Peyer's patch (tissue), 4 donors: ENCODE data around the gene TEAD1. TPM values are rescaled to one million over a fixed set of nuclear protein-coding genes. Genes with fewer than 3 reads are reported as not detected.

Source experiments
- DNase-seq, 3 donors: peaks; one replicate each; pipeline ENCODE4 v3.0.0-alpha.2; 2017 to 2019
- H3K27ac ChIP-seq, 4 donors: fragments of 200-600 bp; sonication (generic); one replicate each; pipeline ENCODE4 v1.5.1; 2016 to 2019
- H3K27me3 ChIP-seq, 2 donors: fragments of 200-600 bp; sonication (generic); one replicate each; pipeline ENCODE4 v1.5.1; 2019
- H3K36me3 ChIP-seq, 3 donors: fragments of 200-600 bp; sonication (generic); one replicate each; pipeline ENCODE4 v1.5.1; 2016 to 2019
- H3K4me1 ChIP-seq, 4 donors: fragments of 200-600 bp; sonication (generic); one replicate each; pipeline ENCODE4 v1.5.1; 2016 to 2019
- H3K4me3 ChIP-seq, 4 donors: fragments of 200-600 bp; sonication (generic); 1 replicate in 3 of 4; 2 replicates in 1 of 4; pipeline ENCODE4 v1.5.1; 2016 to 2019; ENCODE audit warnings: mild to moderate bottlenecking in 1 of 4
- H3K9me3 ChIP-seq, 4 donors: fragments of 200-600 bp; sonication (generic); one replicate each; pipeline ENCODE4 v1.5.1; 2016 to 2019; ENCODE audit warnings: mild to moderate bottlenecking in 1 of 4
- POLR2A ChIP-seq, 2 donors: fragments of 450-650 bp; IDR thresholded peaks; one replicate each; pipeline ENCODE4 v1.5.1; 2017; ENCODE audit warnings: antibody characterized with exemption in 2 of 2, mild to moderate bottlenecking in 2 of 2, moderate library complexity in 2 of 2
- total RNA-seq, 4 donors: library from RNA; depleted of rRNA; stranded (reverse); fragments of >200 nt; gene quantifications; one replicate each; pipeline ENCODE4 v1.1.0, GENCODE V29; 2016
- TF ChIP-seq, protein P1 (sequence below), 6 experiments: fragments of 450-650 bp in 4 of 6; fragments of 200-600 bp in 2 of 6; sonication (generic) in 1 of 6; IDR thresholded peaks; one replicate each; pipeline ENCODE4 v1.5.1; 2017 to 2019; ENCODE audit warnings: antibody characterized with exemption in 6 of 6, mild to moderate bottlenecking in 3 of 6, moderate library complexity in 1 of 6

TEAD1 gene
- total RNA-seq, 4 donors from 2014 or later = 34.5 to 125 (median 65.1) TPM

DNA sequence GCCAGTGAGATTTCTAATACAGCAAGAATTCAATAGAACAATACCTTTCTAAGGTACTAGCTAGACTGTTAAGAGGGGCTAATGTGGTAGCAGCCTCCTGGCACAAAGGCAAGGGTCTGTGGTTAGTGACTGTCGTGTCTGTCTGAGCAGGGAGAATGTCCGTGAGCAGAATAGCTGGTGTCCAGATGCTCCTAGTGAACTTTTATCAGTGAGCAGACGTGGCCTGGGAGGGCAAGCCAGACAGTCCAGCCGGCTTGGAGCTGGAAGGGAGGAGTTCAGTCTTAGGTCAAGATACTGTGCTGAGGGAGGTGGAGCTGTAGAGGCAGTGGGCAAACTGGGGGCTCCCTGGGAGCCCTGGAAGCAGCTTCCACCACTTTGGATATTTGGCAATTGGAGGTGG lies 138.6 kb downstream of the TEAD1 start:
- H3K27ac ChIP-seq = peak overlapping the region in 1 of 4 donors; percentile 3
- DNase-seq = no peak
- no peaks in the 10 kb centered on the region for H3K27me3 ChIP-seq
- H3K4me3 ChIP-seq = no peak overlapping the region
- peaks cover 0 to 41% (median 2%) of the 10 kb centered on the region in 4 donors for H3K4me1 ChIP-seq
- TF ChIP-seq, protein P1, sequence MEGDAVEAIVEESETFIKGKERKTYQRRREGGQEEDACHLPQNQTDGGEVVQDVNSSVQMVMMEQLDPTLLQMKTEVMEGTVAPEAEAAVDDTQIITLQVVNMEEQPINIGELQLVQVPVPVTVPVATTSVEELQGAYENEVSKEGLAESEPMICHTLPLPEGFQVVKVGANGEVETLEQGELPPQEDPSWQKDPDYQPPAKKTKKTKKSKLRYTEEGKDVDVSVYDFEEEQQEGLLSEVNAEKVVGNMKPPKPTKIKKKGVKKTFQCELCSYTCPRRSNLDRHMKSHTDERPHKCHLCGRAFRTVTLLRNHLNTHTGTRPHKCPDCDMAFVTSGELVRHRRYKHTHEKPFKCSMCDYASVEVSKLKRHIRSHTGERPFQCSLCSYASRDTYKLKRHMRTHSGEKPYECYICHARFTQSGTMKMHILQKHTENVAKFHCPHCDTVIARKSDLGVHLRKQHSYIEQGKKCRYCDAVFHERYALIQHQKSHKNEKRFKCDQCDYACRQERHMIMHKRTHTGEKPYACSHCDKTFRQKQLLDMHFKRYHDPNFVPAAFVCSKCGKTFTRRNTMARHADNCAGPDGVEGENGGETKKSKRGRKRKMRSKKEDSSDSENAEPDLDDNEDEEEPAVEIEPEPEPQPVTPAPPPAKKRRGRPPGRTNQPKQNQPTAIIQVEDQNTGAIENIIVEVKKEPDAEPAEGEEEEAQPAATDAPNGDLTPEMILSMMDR (IDR thresholded peaks at IDR 0.05) = no peak
- no peaks in the 10 kb centered on the region for H3K36me3 ChIP-seq
- H3K9me3 ChIP-seq = no peaks in the 10 kb centered on the region

DNA sequence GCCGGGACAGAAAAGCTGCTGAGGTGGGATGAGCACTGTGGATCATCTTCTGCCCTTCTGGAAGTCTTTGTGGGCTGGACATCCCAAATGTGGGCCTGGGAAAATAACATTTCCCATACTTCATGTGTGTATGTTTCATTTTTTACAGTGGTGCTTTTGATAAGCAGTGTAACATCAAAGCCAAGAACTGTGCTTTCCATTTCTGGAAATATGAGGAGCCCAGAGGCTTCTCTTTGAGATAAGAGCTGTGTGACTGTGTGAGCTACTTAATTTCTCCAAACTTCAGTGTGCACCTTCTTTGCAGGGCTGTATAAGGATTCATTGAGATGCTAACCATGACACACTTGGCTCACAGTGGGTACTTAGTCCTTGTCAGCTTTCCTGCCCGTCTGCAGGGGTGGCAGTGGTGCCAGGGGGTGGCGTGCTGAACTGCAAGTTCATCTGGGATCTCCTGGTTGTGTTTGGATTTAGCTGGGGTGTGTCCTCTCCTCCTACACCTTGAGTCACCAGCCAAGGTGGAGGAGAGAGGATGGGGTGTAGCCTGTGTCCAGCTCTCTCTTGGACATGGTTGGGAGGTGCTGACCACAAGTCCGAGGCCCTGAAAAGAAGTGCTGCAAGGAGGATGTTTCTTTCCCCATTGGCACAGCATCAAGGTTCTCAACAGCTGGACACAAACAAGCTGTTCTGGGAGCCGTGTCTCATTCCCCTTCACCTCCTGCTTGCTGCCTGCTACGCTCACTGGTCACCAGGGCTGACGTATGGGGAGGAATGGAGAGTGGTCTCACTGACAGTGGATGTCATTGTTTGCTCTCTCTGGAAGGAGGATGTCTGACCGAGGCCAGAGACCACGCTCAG lies 139.4 kb downstream of the TEAD1 start:
- no peak overlapping the region for H3K4me3 ChIP-seq
- H3K9me3 ChIP-seq = no peaks in the 10 kb centered on the region
- H3K27ac ChIP-seq = peak overlapping the region; percentile 27 to 70 (median 52)
- TF ChIP-seq, protein P1 (IDR thresholded peaks at IDR 0.05) = no peak
- no peak for TF ChIP-seq POLR2A (IDR thresholded peaks at IDR 0.05)
- no peaks in the 10 kb centered on the region for H3K27me3 ChIP-seq
- no peaks in the 10 kb centered on the region for H3K36me3 ChIP-seq
- H3K4me1 ChIP-seq = peaks cover 0 to 38% (median 2%) of the 10 kb centered on the region in 4 donors
- DNase-seq = peak in 1 of 3 donors; percentile 50

DNA sequence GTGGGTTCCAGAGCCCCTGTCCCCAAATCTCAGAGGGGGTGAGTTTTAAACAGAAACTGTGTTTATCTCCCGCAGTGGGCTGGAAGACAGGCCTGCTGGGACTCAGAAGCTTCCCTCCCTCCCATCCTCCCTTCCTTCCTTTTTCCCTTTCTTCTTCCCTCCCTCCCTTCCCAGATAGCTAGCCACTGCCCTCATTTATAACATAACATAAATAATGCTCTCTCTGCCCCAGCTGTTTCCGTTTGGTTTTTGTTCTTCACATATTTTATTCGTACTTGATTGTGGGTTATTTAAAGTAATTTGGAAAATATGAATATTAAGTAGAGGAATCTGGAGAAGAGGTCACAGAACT lies 140.9 kb downstream of the TEAD1 start:
- Histone ChIP-seq H3K4me3 (no peak overlapping the region), H3K9me3 (no peaks in the 10 kb centered on the region), H3K4me1 (peaks cover 0 to 26% (median 2%) of the 10 kb centered on the region in 4 donors), H3K27me3 (no peaks in the 10 kb centered on the region), H3K36me3 (no peaks in the 10 kb centered on the region), H3K27ac (peak overlapping the region; percentile 14 to 70 (median 40))
- DNase-seq = no peak
- TF ChIP-seq, protein P1 (IDR thresholded peaks at IDR 0.05) = no peak
- no peak for TF ChIP-seq POLR2A (IDR thresholded peaks at IDR 0.05)

DNA sequence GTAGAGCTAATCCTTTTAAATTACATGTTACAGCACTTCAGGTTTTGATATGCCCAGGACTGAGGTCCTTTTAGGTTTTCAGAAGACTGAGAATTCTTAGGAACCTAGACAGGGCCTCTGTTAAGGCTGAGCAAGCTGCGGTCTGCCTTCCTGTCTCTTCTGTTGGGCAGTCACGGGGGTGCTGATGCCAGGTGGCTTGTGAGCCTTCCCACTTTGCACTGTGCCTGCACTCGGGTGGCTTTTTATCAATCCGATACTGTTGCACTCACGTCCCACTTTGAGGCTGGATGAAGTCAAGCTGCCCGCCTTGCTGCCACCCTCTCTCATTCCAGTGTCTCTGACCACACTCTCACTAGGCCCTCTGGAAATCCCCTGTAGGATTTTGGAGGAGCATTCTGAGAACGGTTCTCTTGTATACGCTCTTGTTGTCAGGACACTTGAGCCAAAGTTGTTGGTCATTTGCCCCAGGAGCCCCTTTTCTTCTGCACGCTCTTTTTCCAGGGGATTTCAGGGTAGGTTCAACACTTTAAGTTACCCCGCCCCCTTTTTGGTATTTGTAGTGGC lies 141.8 kb downstream of the TEAD1 start:
- no peak overlapping the region for H3K4me3 ChIP-seq
- no peak for DNase-seq
- H3K4me1 ChIP-seq = peaks cover 0 to 26% (median 2%) of the 10 kb centered on the region in 4 donors
- no peaks in the 10 kb centered on the region for H3K27me3 ChIP-seq
- no peaks in the 10 kb centered on the region for H3K36me3 ChIP-seq
- no peaks in the 10 kb centered on the region for H3K9me3 ChIP-seq
- H3K27ac ChIP-seq = peak overlapping the region in 2 of 4 donors; percentile 12 to 70
- TF ChIP-seq, protein P1 (IDR thresholded peaks at IDR 0.05) = no peak
- no peak for TF ChIP-seq POLR2A (IDR thresholded peaks at IDR 0.05)

DNA sequence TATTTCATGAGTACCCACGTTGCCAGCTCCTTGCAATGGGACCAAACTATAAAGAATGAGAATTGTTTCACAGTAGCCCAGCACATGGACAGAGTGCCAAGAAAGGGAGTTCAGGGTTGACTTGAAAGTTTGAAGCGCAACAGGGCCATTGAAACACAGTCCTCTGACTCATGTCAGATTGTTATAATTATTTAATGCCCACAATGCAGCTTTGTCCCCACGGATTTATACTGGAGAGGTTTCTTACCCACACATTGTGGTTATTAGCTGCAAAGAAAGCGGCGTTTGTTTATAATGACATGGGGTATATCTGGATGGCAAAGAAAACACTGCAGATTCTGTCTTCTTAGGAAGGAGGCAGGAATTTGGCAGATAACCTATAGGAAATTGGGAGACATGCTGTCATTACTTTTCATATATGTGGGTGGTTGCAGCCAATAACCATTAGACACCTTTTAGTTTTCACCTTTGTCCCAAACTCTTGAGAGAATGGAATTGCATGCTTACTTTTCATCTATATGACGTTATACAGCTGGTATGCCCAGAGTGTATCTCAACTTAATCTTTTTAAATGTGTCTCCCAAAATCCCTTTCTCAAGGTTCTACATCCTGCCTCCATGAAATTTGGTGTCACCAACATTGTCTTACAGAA lies 143.6 kb downstream of the TEAD1 start:
- peaks cover 0 to 26% (median 4%) of the 10 kb centered on the region in 4 donors for H3K4me1 ChIP-seq
- H3K36me3 ChIP-seq = no peaks in the 10 kb centered on the region
- H3K27me3 ChIP-seq = no peaks in the 10 kb centered on the region
- no peak overlapping the region for H3K27ac ChIP-seq
- TF ChIP-seq, protein P1 (IDR thresholded peaks at IDR 0.05) = no peak
- no peak for TF ChIP-seq POLR2A (IDR thresholded peaks at IDR 0.05)
- H3K4me3 ChIP-seq = no peak overlapping the region
- no peaks in the 10 kb centered on the region for H3K9me3 ChIP-seq
- no peak for DNase-seq
